GM12801 (cell line): ENCODE results near the gene SLC25A21.
A peak's percentile ranks its signal among the peaks of the same experiment; 100 is the strongest.

ENCODE experiments used
- TF ChIP-seq, protein P1 (sequence below): IDR thresholded peaks from one replicate; pipeline ENCODE4 v1.5.1; 2011; ENCODE audit warnings: control low read depth; ENCODE audit not compliant: insufficient read length; ENCODE audit errors: extremely low read depth

SLC25A21 gene

DNA sequence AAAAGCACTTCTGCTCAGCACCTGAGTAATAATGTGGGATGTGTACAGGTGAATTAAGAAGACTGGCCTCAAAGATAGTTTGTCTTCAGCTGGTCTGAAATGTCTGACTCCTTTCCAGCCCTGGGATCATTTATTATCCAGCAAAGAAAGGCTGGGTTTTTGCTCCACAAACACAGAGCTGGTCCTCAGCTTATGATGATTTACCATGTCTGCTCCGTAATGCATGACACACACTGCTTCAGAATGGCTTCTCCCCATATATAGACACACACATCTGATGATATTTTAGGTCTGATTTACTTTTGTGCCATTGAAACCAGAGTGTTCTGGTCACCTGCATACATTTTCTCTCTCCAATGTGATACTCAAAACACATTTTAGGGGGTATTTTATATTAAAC, 225.0 kb downstream of the SLC25A21 start:
- TF ChIP-seq, protein P1, sequence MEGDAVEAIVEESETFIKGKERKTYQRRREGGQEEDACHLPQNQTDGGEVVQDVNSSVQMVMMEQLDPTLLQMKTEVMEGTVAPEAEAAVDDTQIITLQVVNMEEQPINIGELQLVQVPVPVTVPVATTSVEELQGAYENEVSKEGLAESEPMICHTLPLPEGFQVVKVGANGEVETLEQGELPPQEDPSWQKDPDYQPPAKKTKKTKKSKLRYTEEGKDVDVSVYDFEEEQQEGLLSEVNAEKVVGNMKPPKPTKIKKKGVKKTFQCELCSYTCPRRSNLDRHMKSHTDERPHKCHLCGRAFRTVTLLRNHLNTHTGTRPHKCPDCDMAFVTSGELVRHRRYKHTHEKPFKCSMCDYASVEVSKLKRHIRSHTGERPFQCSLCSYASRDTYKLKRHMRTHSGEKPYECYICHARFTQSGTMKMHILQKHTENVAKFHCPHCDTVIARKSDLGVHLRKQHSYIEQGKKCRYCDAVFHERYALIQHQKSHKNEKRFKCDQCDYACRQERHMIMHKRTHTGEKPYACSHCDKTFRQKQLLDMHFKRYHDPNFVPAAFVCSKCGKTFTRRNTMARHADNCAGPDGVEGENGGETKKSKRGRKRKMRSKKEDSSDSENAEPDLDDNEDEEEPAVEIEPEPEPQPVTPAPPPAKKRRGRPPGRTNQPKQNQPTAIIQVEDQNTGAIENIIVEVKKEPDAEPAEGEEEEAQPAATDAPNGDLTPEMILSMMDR: no peak

DNA sequence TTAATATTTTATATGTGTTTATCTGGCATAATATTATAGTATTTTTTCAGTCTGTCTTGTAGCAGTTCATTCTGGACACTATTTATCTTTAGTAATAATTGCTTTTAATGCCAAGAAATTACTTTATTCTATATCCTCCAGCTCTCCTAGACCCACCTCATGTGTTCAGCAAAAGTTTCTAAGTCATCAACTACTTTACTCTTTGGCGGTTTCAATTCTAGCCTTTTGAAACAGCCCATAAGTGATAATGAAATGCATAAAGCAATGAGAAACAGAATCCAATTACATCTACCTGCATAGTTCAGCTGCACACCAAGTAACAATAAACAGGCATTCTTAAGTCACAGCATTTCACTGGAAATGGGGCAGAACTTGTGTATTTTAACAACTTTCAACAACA, 225.5 kb downstream of the SLC25A21 start:
- TF ChIP-seq, protein P1: no peak

DNA sequence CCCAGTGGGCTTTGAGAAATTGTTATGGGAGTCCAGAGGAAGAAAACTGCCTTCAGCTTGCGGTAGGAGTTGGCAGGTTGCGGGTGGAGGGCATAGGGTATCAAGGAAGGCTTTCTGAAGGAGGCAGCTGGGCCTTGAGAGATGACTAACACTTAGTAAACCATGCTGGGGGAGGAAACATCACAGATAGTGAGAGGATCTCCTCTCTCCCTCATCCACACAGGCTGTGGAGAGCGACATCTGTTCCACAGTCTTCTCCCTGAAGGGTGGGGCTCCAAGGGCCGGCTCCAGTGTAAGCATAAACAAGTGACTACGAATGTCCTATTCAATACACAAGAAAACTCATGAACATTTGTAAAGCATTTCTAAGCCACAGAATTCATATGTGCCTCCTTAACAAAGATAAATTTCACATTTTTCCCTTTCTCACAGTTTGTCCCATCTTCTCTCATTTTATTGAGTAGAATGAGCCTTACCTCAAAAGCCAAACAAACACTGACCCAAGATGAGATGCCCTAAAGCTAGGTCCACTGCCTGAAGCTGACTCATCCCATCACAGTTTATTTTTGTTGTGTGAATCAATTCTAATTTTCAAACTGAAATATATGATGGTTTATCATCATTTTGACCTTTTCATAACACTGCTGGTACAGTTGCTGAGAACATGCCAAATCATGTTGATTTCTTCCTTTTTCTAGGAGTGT, 227.9 kb downstream of the SLC25A21 start:
- TF ChIP-seq, protein P1: no peak

DNA sequence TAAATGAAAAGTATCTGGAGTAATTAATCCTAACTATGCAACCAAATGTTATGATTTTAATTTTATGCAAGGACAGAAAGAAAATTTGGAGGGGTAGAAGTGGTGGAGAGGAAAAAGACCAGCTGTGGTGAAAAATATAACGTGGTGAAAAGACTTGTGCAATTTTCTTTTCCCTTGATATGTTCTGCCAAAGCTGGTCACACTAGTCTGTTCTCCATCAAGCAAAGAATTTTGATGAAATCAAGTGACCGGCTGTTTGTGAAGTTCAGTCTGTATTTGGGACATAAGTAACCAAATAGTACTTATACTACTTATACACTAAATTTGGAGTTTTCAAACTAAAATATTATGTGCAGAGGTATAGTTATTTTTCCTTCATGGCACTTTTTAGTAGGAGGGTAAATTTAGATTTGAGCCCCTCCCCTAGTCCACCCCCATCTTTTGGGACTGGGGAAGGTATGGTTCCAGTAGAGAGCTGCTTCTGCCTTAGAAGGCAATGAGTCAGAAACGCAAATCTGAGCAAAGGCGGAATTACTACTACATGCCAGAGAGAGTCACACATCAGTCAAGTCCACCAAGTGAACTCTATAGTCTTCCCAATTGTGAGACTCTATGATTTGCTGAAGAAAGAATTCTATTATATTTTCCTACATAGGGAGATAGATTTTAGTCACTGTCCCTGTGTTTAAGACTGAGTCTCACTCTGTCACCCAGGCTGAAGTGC, 229.7 kb downstream of the SLC25A21 start:
- TF ChIP-seq, protein P1: no peak

DNA sequence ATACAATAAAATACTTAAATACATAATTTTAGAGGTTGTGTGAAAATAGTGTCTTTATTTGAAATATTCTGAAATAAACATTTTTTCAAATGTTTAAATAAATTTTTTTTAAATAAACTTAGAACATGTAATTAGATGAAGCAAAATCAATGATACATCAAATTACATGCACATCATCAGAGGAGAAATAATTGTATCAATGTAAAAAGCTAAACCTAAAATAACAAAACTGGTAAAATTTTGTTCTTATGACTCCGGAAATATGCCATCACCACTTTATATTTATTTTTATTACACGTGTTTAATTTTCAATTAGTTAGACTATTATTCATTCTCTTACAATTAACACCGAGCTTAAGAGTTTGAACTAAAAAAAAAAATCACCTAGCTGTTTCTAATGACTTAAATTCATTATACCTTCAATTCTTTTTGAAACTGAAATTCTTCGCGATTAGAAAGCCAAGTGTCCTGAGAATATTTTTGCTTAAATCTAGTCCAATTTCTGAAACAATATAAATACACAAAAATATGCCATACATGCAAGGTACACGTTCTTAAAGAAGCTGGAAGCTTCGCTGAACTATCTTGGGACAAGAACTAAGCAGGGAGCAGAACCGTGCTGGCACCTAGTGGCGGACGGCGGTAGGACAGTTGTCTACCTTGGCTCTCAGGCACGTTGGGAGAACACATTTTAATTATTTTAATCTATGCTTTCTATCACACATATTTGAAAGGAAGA, 230.5 kb downstream of the SLC25A21 start:
- TF ChIP-seq, protein P1: peak; percentile 92

DNA sequence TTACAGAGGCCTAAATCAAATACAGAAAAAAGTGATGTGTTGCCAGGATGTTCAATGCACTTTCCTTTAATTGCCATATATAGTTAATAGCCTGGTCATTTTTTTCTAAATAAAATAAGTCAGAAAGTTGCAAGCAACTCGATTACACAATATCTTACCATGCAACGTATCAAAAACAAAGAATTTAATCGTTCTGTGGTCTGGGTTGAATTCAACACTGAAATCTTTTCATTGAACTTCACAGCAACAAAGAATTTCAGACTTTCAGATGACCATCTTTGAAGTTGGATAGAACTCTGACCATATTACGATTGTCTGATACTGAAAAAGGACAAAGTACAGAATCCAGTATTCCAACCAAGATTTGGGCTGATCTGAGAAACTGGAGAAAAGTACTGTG, 231.9 kb downstream of the SLC25A21 start:
- TF ChIP-seq, protein P1: no peak

DNA sequence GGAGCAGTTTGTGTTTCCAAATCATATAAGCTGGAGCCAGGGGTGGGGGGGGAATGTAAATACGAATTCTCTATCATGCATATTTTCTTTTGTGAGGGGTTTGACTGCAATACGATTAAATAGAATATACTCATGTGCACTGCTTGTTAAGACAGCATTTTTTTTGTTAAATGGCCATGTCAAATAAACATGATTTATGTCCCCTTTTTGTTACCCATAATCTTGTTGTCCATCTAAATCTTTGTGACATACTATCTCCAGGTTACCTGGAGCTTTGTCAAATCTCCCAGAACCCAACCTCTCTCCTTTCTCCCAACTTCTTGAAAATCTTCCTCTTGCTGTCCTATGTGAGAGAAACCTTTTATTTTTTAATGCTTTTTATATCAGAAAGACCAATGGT, 233.1 kb downstream of the SLC25A21 start:
- TF ChIP-seq, protein P1: no peak
